SW480 (cell line): ENCODE data around the gene ARHGAP28.
"Not testable (repeated sequence)": the region's sequence is repeated elsewhere in the genome, so short reads cannot be mapped to it uniquely, and the experiment has no call there.

Source experiments
- DNase-seq: peaks from one replicate; pipeline ENCODE4 v3.0.0-alpha.2; 2016; ENCODE audit warnings: low spot score

ARHGAP28 gene

GRCh38 chr18:6775702-6776101 lies 46.2 kb downstream of the ARHGAP28 start:
- DNase-seq = no peak

GRCh38 chr18:6776188-6776587 lies 46.7 kb downstream of the ARHGAP28 start:
- DNase-seq = no peak

- no peak for DNase-seq
Observed at GRCh38 chr18:6777509-6777908, 48.0 kb downstream of the ARHGAP28 start.

DNA sequence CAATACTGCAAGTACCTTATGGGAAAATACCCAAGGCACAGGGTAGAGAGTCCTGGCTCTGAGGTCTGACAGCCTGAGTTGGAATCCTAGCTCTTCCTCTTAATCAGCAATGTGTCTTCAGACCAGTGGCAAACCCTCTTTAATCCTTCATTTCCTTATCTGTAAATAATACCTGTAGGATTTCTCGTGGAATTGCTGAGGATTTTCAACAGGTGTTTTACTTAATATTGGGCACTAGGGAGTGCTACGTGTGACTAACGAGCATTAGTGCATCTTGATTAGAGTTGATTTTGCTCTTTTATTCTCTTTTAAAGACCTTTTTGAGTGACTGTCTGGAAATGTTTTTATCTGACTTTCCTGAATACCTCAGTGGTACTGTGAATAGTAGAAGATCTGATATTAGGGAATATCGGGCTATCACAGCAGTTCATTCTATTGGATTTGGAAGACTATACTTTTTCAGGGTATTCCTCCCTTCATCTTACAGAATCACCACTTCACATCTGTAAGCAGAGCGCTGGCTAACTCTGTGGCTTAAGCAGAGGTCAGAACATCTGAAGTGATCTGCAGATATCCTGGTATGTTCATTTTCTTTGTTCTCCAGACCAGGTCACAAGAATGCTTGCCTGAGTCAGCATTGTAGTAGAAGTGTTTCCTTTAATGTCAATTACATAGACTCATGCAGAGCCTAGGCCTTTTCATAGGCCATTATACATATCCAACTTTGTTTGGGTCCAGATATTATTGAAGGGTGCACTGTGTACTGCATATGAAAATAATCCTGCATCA lies 49.1 kb downstream of the ARHGAP28 start:
- no peak for DNase-seq

- DNase-seq = no peak
Observed at GRCh38 chr18:6781142-6781714, 51.7 kb downstream of the ARHGAP28 start.

DNA sequence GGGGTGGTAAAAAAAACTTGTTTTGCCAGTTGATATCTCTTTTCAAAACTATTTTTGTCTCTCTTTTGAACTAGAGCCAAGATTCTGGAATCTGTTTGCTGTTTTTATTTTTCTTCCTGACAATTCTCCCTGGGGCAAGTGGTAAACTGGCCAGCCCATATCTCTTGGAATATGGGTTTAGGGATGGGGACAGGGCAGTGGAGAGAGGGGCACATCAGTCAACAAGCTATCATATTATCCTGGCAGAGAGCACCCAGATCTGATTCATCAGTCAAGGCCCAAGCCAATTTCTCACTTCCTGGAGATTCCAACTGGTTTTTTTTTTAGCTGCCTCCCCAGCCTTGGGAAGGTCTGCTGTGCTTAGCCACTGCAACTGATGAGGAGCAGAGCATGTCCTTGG lies 52.3 kb downstream of the ARHGAP28 start:
- no peak for DNase-seq

GRCh38 chr18:6782861-6783260 lies 53.3 kb downstream of the ARHGAP28 start:
- DNase-seq = no peak

DNA sequence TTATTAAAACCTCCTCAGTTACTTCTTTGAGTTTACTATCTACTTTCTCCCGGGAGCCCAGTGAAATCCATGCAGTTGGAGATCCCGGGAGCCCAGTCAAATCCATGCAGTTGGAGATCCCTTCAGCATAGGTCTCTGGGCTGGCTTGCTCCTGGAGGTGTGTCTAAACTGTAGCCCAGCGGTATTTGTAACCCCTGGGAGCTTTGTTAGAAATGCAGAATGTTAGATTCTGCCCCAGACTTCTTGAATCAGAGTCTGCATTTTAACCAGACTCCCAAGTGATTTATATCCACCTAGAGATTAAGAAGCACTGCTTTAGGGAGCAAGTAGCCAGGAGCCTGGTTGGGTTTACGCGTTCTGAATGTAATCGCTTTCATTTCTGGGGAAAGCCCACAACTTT lies 54.5 kb downstream of the ARHGAP28 start:
- no peak for DNase-seq

- no peak for DNase-seq
Observed at GRCh38 chr18:6785001-6785400, 55.5 kb downstream of the ARHGAP28 start.

GRCh38 chr18:6785411-6785810 lies 55.9 kb downstream of the ARHGAP28 start:
- no peak for DNase-seq

DNA sequence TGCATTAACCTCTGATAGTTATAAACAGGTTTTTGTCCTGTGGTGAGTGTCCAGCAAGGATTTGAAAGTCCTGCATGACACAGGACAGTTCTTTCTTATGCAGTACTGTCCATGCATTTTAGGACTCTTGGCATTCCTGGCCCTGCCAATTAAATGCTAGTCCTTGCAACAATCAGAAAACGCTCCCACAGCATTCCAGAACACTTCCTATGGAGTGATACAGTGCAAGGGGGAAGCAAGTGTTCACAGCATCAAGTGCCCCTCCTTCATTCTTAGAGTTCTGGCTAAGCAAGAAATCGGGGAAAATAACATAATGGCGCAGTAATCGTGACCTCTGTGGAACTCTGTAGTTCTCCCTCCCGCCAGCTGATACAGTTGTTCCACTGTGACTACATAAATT lies 62.9 kb downstream of the ARHGAP28 start:
- no peak for DNase-seq

DNA sequence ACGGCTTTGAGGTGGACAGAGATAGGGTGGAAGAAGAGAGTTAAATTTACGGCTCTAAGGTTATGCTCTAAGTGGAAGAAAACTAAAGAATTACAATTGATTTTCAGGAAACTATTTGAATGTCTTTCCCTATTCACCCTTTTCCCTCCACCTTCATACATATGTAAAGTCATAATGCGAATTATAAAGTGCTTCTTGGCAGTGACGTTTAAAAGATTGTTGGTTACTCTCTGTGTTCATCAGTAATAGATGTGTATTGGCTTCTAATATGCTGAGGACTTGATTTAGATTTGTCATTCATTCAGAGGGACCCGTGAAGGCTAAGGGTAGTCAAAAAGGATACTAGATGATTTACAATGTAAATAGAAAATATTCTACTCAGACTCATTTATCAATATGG lies 63.9 kb downstream of the ARHGAP28 start:
- DNase-seq = no peak

- DNase-seq = no peak
Observed at GRCh38 chr18:6793986-6794385, 64.5 kb downstream of the ARHGAP28 start.

- DNase-seq = no peak
Observed at GRCh38 chr18:6795307-6795706, 65.8 kb downstream of the ARHGAP28 start.

GRCh38 chr18:6796511-6796910 lies 67.0 kb downstream of the ARHGAP28 start:
- DNase-seq = no peak

DNA sequence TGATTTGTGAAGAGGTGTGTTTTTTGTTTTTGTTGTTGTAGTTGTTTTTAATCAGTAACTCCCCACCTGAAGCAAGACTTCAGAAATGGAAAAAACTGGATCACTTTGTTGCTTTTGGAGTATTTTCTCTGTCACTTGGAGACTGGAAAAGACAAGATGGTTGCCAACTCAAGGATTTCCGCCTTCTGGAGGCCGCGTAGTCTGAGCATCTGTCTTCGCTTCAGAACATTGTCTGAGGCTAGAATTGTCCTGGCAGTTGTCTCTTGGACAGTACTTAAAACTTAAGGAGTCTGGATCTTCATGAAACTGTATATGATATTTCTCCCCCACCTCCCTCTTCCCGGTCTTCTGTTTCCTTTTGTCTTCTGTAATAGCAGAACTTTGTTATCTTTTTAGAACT lies 67.7 kb downstream of the ARHGAP28 start:
- no peak for DNase-seq

DNA sequence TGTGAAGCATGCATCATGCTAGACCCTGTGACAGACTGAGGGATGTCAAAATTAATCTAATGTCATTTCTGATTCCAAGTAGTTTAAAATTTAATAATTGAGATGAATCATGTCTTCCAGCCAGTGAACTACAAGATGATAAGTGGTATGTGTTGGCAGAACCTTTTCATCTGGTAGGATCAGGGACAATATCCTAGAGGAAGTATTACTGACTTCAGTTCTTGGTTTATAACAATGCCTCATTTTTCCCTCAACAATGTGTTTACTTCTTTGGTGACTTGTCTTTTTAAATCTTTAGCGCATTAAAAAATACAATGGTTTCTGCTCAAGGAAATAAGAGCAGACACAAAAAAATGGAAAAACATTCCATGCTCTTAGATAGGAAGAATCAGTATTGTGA lies 69.4 kb downstream of the ARHGAP28 start:
- DNase-seq = no peak

DNA sequence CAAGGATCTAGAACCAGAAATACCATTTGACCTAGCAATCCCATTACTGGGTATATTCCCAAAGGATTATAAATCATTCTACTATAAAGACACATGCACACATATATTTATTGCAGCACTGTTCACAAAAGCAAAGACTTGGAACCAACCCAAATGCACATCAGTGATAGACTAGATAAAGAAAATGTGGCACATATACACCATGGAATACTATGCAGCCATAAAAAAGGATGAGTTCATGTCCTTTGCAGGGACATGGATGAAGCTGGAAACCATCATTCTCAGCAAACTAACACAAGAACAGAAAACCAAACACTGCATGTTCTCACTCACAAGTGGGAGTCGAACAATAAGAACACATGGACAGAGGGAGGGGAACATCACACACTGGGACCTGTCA lies 70.8 kb downstream of the ARHGAP28 start:
- not testable (repeated sequence) for DNase-seq

DNA sequence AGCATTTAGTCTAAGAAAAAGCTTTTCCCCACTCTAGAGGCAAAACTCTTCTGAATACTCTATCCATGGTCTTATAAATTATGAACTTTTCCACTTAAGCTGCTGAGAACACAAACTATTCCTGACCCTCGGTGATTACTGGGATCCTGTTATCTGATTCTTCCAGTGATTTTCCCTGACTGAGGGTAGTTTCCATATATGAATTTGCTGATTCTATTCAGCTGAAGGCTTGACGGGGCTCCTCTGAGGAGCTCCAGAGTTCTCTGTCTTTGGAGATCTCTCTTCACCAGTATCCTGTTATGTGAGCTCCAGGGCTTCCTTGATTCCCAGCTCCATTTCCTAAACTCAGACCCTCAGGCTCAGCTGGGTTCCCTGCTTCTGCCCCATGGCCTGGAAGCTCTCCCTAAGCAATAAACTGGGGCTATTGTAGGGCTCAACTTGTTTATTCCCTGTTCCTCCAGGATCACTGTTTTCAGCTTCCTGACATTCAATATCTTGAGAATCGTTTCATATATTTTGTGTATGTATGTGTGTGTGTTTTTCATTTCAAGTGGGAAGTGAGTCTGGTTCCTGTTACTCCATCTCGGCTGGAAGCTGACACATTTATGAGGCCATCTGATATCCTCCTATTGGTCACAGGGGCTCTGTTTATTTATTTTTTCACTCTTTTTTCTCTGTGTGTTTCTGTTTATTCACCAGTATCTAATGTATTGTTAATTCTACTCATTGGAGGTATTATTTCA lies 78.2 kb downstream of the ARHGAP28 start:
- DNase-seq = no peak

DNA sequence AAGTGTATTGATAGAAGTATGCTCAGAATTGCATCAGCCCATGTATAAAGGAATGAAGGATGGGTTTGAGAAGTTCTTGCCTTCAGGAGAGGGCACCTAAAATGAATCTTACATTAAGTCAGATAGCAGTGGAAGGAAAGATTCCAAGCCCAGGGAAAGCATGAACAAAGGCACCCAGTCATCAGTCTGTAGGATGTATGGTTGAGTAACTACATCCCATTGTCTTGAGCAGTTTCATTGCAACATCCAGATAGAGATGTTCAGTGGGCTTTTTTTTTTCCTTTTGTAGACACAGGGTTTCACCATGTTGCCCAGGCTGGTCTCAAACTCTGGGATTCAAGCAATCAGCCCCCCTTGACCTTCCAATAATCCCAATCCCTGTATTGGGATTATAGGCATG lies 80.7 kb downstream of the ARHGAP28 start:
- DNase-seq = no peak

- no peak for DNase-seq
Observed at GRCh38 chr18:6811816-6812215, 82.3 kb downstream of the ARHGAP28 start.

GRCh38 chr18:6814882-6815425 lies 85.4 kb downstream of the ARHGAP28 start:
- DNase-seq = no peak

DNA sequence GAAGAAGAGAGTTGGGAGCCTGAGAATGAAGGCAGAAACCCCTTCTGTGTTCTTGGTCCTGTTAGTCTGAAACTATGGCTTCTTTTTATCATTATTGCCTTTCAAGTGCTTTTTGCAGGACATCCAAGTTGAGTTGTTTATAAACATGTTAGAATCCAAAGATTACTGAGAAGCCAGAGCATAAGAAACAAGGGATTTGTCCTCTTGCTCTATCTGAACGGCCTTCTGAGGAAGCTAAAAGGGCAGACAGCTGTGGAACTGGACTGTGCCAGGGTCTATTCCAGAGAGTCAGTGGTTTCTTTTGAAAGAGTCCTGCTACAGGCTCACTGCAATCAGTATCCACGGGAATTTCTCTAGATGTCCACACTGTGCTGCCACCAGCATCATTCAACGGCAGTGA lies 86.6 kb downstream of the ARHGAP28 start:
- DNase-seq = no peak
